SK-N-SH (cell line): ENCODE data around the gene KLK12.

Experiments used
- CTCF ChIP-seq: fragments of 200-600 bp; sonication (generic); IDR thresholded peaks from 2 replicates; pipeline ENCODE4 v1.6.1; 2017; ENCODE audit warnings: antibody characterized with exemption, mild to moderate bottlenecking, moderate library complexity
- RAD21 ChIP-seq: IDR thresholded peaks from 2 replicates; pipeline ENCODE4 v1.6.1; 2012; ENCODE audit warnings: mild to moderate bottlenecking, low read length
- RCOR1 ChIP-seq: fragments of 150-350 bp; IDR thresholded peaks from 2 replicates; pipeline ENCODE4 v1.6.1; 2017; ENCODE audit warnings: antibody characterized with exemption, low read length
- SMC3 ChIP-seq: IDR thresholded peaks from 2 replicates; pipeline ENCODE4 v1.6.1; 2012; ENCODE audit warnings: low read depth, low read length, improper control_type of control experiment

GRCh38 chr19:51071095-51071405 is 36.2 kb upstream of the KLK12 start:
- TF ChIP-seq CTCF: no peak
- TF ChIP-seq SMC3: no peak
- no peak for TF ChIP-seq RCOR1
- no peak for TF ChIP-seq RAD21
